Epithelial cell of proximal tubule (primary cell): ENCODE data around the gene TNFRSF14. TPM values are rescaled to one million over a fixed set of nuclear protein-coding genes. Genes with fewer than 3 reads are reported as not detected.

Experiments
- DNase-seq: peaks from one replicate; pipeline ENCODE4 v3.0.0-alpha.2; 2011; ENCODE audit warnings: low read depth
- H3K4me3 ChIP-seq: 2 replicates; pipeline ENCODE4 v1.5.1; 2011; ENCODE audit warnings: low read depth, mild to moderate bottlenecking, low read length
- total RNA-seq: library from RNA; depleted of rRNA; stranded (reverse); fragments of >200 nt; gene quantifications from 2 replicates; pipeline ENCODE4 v1.2.3, GENCODE V29; 2015
- TF ChIP-seq, protein P1 (sequence below): conservative IDR thresholded peaks from 2 replicates; pipeline ENCODE4 v1.5.1; 2012; ENCODE audit warnings: low read depth, mild to moderate bottlenecking, low read length

Gene TNFRSF14
- total RNA-seq, 1 donor from 2014 or later: 5.8 TPM

DNA sequence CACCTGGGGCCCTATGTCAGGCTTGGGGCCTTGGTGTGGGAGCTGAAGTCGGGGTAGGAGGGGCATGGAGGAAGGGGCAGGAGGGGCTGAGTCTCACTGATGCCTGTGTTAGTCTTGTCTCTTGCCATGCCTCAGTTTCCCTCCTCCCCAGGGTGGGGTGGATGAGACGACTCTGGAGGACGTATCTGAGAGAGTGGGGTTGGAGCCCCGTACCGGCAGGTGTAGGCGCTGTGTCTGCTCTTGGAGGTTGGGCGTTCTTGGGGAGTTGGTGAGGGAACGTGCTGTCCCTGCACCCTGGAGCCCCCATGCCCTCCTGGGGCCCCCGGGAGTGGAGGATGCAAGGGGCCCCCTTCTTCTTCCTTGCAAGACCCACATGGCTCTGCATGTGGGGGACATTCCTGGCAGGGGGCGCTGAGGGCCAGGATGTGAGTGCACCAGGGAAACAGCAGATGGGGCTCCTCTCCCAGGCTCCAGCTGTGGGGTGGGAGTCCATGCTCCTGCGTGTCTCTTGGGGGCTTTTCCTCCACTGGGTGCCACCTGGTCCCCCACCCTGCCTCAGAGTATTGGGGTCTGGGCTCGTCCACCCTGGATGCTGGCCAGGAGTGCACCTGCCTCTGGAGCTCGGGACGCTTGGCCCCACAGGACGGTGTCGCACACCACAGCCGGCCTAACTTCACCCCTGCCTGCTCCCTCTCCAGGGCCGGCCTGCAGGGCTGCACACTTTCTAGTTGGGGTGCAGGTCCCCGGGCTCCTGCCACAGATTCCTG is 1.4 kb upstream of the TNFRSF14 start:
- DNase-seq: no peak
- no peak overlapping the region for H3K4me3 ChIP-seq
- TF ChIP-seq, protein P1, sequence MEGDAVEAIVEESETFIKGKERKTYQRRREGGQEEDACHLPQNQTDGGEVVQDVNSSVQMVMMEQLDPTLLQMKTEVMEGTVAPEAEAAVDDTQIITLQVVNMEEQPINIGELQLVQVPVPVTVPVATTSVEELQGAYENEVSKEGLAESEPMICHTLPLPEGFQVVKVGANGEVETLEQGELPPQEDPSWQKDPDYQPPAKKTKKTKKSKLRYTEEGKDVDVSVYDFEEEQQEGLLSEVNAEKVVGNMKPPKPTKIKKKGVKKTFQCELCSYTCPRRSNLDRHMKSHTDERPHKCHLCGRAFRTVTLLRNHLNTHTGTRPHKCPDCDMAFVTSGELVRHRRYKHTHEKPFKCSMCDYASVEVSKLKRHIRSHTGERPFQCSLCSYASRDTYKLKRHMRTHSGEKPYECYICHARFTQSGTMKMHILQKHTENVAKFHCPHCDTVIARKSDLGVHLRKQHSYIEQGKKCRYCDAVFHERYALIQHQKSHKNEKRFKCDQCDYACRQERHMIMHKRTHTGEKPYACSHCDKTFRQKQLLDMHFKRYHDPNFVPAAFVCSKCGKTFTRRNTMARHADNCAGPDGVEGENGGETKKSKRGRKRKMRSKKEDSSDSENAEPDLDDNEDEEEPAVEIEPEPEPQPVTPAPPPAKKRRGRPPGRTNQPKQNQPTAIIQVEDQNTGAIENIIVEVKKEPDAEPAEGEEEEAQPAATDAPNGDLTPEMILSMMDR: peak; percentile 64

DNA sequence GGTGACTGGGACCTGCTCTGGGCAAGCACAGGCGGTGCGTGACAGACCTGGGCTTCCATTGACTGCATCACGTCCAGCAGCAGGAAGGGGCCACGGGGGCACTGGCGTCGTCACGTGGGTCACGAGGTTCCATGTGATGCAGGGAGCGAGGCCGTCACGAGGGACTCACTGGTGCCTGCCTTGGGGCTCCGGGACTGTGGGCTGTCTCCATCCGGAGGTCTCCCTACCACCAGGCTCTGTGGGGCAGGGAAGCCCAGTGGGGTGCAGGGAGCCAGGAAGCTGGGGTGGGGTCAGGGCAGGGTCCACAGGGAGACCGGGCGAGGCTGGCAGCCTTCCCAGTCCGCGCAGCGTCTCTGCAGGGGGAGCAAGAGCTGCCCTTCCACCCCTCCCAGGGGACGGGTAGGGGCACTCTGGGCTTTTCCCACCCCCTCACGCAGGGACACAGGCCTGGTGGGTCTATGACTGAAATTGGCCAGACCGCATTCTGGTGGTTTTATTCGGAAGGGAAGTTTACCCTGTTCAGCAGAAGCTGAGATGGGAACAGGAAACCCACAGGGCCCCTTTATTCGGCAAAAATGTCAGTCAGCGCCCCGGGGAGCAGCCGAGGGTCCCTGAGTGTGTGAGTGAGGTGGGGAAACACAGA is 416 bp upstream of the TNFRSF14 start:
- TF ChIP-seq, protein P1: no peak
- no peak for DNase-seq
- peak overlapping the region; percentile 81 for H3K4me3 ChIP-seq

- peak overlapping the region; percentile 81 for H3K4me3 ChIP-seq
- DNase-seq: no peak
- TF ChIP-seq, protein P1: peak; percentile 23
Measured at GRCh38 chr1:2556678-2557481, 709 bp downstream of the TNFRSF14 start.

DNA sequence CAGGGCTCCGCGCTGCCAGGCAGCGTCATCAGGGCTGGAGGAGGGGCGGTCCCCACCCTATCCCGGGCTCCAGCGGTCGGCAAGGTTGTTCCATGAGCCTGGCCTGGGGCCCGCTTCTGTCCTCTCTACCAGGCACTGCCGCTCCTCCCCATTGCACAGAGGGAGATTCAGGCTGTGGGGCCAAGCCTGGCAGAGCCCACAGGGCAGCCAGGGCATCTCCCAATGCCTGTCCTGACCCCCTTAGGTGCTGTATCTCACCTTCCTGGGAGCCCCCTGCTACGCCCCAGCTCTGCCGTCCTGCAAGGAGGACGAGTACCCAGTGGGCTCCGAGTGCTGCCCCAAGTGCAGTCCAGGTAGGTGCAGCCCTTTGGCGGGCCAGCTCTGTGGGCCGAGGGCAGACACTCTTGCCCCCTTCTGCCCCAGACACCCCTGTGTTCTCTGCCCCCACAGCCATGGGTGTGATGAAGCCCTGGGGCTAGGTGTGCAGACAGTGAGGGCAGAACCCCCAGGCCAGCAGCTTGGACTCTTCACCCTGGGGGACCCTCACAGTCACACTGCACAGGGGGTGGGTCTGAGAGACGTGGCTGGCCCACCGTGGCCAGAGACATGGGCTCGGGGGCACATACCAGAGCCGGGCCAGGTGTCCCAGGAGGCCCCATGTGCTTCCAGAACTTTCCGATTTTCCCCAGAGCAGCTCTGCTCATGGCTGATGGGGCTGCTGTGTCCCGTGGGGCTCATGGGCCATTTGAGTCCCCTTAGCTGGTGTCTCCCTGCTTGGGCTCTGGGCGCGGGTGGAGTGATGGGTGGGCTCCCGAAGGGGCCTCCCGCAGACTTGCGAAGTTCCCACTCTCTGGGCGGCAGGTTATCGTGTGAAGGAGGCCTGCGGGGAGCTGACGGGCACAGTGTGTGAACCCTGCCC is 1.6 kb downstream of the TNFRSF14 start:
- H3K4me3 ChIP-seq: peak overlapping the region; percentile 81
- TF ChIP-seq, protein P1: no peak
- no peak for DNase-seq

GRCh38 chr1:2558420-2558819 is 2.2 kb downstream of the TNFRSF14 start:
- TF ChIP-seq, protein P1: no peak
- no peak for DNase-seq
- H3K4me3 ChIP-seq: no peak overlapping the region

DNA sequence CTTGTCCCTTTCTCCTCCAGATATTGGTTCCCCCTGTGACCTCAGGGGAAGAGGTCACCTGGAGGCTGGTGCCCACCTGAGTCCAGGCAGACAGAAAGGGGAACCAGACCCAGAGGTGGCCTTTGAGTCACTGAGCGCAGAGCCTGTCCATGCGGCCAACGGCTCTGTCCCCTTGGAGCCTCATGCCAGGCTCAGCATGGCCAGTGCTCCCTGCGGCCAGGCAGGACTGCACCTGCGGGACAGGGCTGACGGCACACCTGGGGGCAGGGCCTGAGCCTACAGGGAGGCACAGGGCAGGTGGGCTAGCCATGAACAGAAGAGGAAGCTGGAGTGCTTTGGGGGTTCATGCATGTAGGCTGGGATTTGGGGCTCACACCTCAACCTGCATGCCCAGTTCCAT is 2.7 kb downstream of the TNFRSF14 start:
- no peak overlapping the region for H3K4me3 ChIP-seq
- TF ChIP-seq, protein P1: no peak
- no peak for DNase-seq
